GM12891 (cell line): ENCODE results near the gene RNF113B.

Source experiments
- PAX5 ChIP-seq: IDR thresholded peaks from 2 replicates; pipeline ENCODE4 v1.6.1; 2011; ENCODE audit warnings: low read length, moderate library complexity, mild to moderate bottlenecking; ENCODE audit not compliant: insufficient read depth, severe bottlenecking
- POLR2A ChIP-seq: IDR thresholded peaks from 2 replicates; pipeline ENCODE4 v1.6.1; 2011; ENCODE audit warnings: low read depth, low read length, control low read depth
- POLR2AphosphoS5 ChIP-seq: IDR thresholded peaks from 2 replicates; pipeline ENCODE4 v1.6.1; 2011; ENCODE audit warnings: low read depth, low read length, control low read depth
- POU2F2 ChIP-seq: IDR thresholded peaks from 2 replicates; pipeline ENCODE4 v1.6.1; 2011; ENCODE audit warnings: low read depth, mild to moderate bottlenecking, control low read depth, low read length, moderate library complexity
- SPI1 ChIP-seq: IDR thresholded peaks from 2 replicates; pipeline ENCODE4 v1.6.1; 2011; ENCODE audit warnings: low read depth, low read length, control low read depth
- TAF1 ChIP-seq: IDR thresholded peaks from 2 replicates; pipeline ENCODE4 v1.6.1; 2011; ENCODE audit warnings: low read depth, low read length, control low read depth

GRCh38 chr13:98173431-98174152 is 3.5 kb downstream of the RNF113B start:
- TF ChIP-seq TAF1 (no peak), POLR2A (no peak), PAX5 (no peak), POLR2AphosphoS5 (no peak), SPI1 (no peak), POU2F2 (no peak)
